GM12878 (cell line): ENCODE results near the gene ZNF93.

Experiments used
- CREM ChIP-seq: IDR thresholded peaks from 2 replicates; pipeline ENCODE4 v1.6.1; 2014; ENCODE audit warnings: antibody characterized with exemption, low read depth
- ESRRA ChIP-seq: IDR thresholded peaks from 2 replicates; pipeline ENCODE4 v1.6.1; 2012; ENCODE audit warnings: mild to moderate bottlenecking, low read length, improper control_type of control experiment
- EZH2 ChIP-seq: IDR thresholded peaks from 2 replicates; pipeline ENCODE4 v1.6.1; 2012; ENCODE audit warnings: low read depth, mild to moderate bottlenecking, control low read depth, inconsistent platforms, low read length, borderline replicate concordance; ENCODE audit not compliant: control insufficient read depth
- PAX8 ChIP-seq: fragments of 450-650 bp; IDR thresholded peaks from 2 replicates; pipeline ENCODE4 v1.6.1; 2017; ENCODE audit warnings: mild to moderate bottlenecking, moderate library complexity
- POLR2A ChIP-seq: IDR thresholded peaks from 2 replicates; pipeline ENCODE4 v1.6.1; 2011; ENCODE audit warnings: low read depth, mild to moderate bottlenecking, low read length
- RBBP5 ChIP-seq: fragments of 200-600 bp; sonication (generic); conservative IDR thresholded peaks from 2 replicates; pipeline ENCODE4 v1.6.1; 2016
- RCOR1 ChIP-seq: conservative IDR thresholded peaks from 2 replicates; pipeline ENCODE4 v1.6.1; 2012; ENCODE audit warnings: low read depth, low read length, improper control_type of control experiment
- RFX5 ChIP-seq: IDR thresholded peaks from 2 replicates; pipeline ENCODE4 v1.6.1; 2011; ENCODE audit warnings: low read depth, low read length, improper control_type of control experiment
- SRF ChIP-seq, 2 experiments: IDR thresholded peaks; 2 replicates each; pipeline ENCODE4 v1.6.1; 2011; ENCODE audit warnings: low read depth in 2 of 2, low read length in 2 of 2, mild to moderate bottlenecking in 1 of 2, moderate library complexity in 1 of 2
- STAT3 ChIP-seq: IDR thresholded peaks from 2 replicates; pipeline ENCODE4 v1.6.1; 2011; ENCODE audit warnings: low read depth, low read length, improper control_type of control experiment
- ZNF24 ChIP-seq: fragments of 450-650 bp; IDR thresholded peaks from 2 replicates; pipeline ENCODE4 v1.6.1; 2017; ENCODE audit warnings: antibody characterized with exemption, mild to moderate bottlenecking
- ZNF274 ChIP-seq: IDR thresholded peaks from one replicate; pipeline ENCODE4 v1.8.0; 2011; ENCODE audit not compliant: insufficient read length, insufficient read depth
- TF ChIP-seq, protein P1 (sequence below), 3 experiments: IDR thresholded peaks in 2 of 3; conservative IDR thresholded peaks in 1 of 3; 2 replicates each; pipeline ENCODE4 v1.5.1; 2011; ENCODE audit warnings: low read depth in 3 of 3, low read length in 3 of 3, mild to moderate bottlenecking in 3 of 3, control low read depth in 2 of 3, moderate library complexity in 2 of 3, inconsistent platforms in 1 of 3, mixed read lengths in 1 of 3; ENCODE audit not compliant: control insufficient read depth in 2 of 3, insufficient read depth in 1 of 3; ENCODE audit errors: extremely low read depth in 1 of 3
- TF ChIP-seq, protein P2 (sequence below): IDR thresholded peaks from 2 replicates; pipeline ENCODE4 v1.6.1; 2012; ENCODE audit warnings: low read length, inconsistent platforms

DNA sequence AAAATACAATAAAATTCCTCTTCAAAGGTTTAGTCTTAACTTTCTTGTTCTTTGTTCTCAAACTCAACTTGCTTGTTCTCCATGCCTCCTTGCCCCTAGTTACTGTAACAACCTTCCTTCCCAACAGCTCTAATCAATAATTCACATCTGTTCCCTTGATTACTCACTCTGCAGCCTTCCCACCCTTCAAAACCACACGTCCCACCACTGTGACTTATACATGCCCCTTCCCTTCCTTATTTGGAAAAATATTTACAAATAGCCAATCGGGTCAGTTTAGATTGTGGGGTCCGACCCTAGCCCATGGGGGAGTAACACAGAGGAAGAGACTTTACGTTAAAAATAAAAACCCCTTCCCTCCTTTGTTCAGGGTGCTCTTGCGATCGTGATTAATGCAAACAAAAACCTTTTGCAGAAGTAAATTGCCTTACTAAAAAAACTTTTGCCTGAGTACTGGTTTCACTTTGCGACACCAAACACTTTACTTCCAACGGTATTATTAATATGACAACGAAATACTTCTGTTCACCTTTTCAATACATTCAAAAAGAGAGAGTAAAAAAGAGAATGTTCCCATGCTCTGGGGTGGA lies 512 bp upstream of the ZNF93 start:
- TF ChIP-seq, protein P1, sequence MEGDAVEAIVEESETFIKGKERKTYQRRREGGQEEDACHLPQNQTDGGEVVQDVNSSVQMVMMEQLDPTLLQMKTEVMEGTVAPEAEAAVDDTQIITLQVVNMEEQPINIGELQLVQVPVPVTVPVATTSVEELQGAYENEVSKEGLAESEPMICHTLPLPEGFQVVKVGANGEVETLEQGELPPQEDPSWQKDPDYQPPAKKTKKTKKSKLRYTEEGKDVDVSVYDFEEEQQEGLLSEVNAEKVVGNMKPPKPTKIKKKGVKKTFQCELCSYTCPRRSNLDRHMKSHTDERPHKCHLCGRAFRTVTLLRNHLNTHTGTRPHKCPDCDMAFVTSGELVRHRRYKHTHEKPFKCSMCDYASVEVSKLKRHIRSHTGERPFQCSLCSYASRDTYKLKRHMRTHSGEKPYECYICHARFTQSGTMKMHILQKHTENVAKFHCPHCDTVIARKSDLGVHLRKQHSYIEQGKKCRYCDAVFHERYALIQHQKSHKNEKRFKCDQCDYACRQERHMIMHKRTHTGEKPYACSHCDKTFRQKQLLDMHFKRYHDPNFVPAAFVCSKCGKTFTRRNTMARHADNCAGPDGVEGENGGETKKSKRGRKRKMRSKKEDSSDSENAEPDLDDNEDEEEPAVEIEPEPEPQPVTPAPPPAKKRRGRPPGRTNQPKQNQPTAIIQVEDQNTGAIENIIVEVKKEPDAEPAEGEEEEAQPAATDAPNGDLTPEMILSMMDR (IDR thresholded peaks at IDR 0.05 in 2 of 3, conservative IDR thresholded peaks at IDR 0.05 in 1 of 3; ENCODE audit: control insufficient read depth in 2 of 3, extremely low read depth in 1 of 3, insufficient read depth in 1 of 3, low read depth in 3 of 3, low read length in 3 of 3) = no peak
- TF ChIP-seq PAX8 = no peak
- no peak for TF ChIP-seq POLR2A
- TF ChIP-seq, protein P2, sequence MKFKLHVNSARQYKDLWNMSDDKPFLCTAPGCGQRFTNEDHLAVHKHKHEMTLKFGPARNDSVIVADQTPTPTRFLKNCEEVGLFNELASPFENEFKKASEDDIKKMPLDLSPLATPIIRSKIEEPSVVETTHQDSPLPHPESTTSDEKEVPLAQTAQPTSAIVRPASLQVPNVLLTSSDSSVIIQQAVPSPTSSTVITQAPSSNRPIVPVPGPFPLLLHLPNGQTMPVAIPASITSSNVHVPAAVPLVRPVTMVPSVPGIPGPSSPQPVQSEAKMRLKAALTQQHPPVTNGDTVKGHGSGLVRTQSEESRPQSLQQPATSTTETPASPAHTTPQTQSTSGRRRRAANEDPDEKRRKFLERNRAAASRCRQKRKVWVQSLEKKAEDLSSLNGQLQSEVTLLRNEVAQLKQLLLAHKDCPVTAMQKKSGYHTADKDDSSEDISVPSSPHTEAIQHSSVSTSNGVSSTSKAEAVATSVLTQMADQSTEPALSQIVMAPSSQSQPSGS = no peak
- no peak for TF ChIP-seq CREM
- no peak for TF ChIP-seq ZNF24
- no peak for TF ChIP-seq STAT3
- TF ChIP-seq ESRRA = no peak
- no peak for TF ChIP-seq RFX5
- TF ChIP-seq ZNF274 = no peak
- no peak for TF ChIP-seq EZH2
- no peak for TF ChIP-seq RCOR1
- TF ChIP-seq RBBP5 = no peak
- 0 out of 4 replicates have a peak, but pooled peaks of 1 of the 2 experiments have one; percentile 7 for TF ChIP-seq SRF (IDR thresholded peaks at IDR 0.05; ENCODE audit: low read depth in 2 of 2, low read length in 2 of 2)
